K562 (cell line): ENCODE measurements around the gene LAMA4. TPM values are rescaled to one million over a fixed set of nuclear protein-coding genes. Genes with fewer than 3 reads are reported as not detected.

Source experiments
- ATAC-seq: fragments of 200-7000 bp; cut with Tn5 transposase; 3 replicates; pipeline ENCODE4 v1.9.1; 2020; ENCODE audit warnings: moderate library complexity
- BruUV-seq: library from RNA; stranded (reverse); fragments of 400-500 nt; replicated peaks from 2 replicates; lab custom pipeline; 2021; lab: Mats Ljungman, UMichigan
- CTCF ChIA-PET: fragments of 300-600 bp; formaldehyde crosslinking; extraction: SDS; loops from one replicate; lab custom pipeline; 2021; ENCODE audit warnings: low intra/inter-chr PET ratio; lab: Yijun Ruan, JAX
- POLR2A ChIA-PET: fragments of 300-600, 350-650 bp; sonication (Branson Sonifier 250); formaldehyde crosslinking; extraction: SDS; loops from one replicate; lab custom pipeline; 2021; ENCODE audit warnings: antibody characterized with exemption, inconsistent platforms; lab: Yijun Ruan, JAX
- DNase-seq, 4 experiments: peaks; one replicate each; pipeline versions ENCODE4 v3.0.0 to v3.0.0-alpha.2; 2011 to 2018; ENCODE audit warnings: low spot score in 3 of 4, mixed read lengths in 3 of 4; ENCODE audit errors: extremely low read depth in 1 of 4
- FAIRE-seq: peaks from 2 replicates; lab custom pipeline; 2011; peaks lifted over from hg19 to GRCh38; lab: Jason Lieb, UNC
- H2AFZ ChIP-seq: 2 replicates; pipeline ENCODE4 v1.6.0; 2011; ENCODE audit warnings: low read depth, low read length, control low read depth, inconsistent platforms
- H3K27ac ChIP-seq: fragments of 200-600 bp; 3 replicates; pipeline ENCODE4 v1.8.0; 2011; ENCODE audit warnings: low read depth, mild to moderate bottlenecking, control low read depth, inconsistent platforms, low read length, moderate library complexity, mixed read lengths; ENCODE audit errors: extremely low read depth
- H3K27me3 ChIP-seq, 2 experiments: fragments of 300-600 bp in 1 of 2; 2 replicates in 1 of 2; 3 replicates in 1 of 2; pipeline versions ENCODE4 v1.6.0 to v1.8.0; 2011; ENCODE audit warnings: inconsistent platforms in 2 of 2, low read length in 2 of 2, mild to moderate bottlenecking in 1 of 2, mixed read lengths in 1 of 2, moderate library complexity in 1 of 2; ENCODE audit not compliant: control insufficient read depth in 2 of 2, insufficient read depth in 2 of 2
- H3K36me3 ChIP-seq: fragments of 300-600 bp; 3 replicates; pipeline ENCODE4 v1.8.0; 2011; ENCODE audit warnings: mild to moderate bottlenecking, low read length, inconsistent platforms; ENCODE audit not compliant: control insufficient read depth, insufficient read depth
- H3K4me1 ChIP-seq, 2 experiments: fragments of 200-600 bp in 1 of 2; replicated peaks in 1 of 2; 2 replicates in 1 of 2; 3 replicates in 1 of 2; pipeline versions ENCODE4 v1.5.1 to v1.8.0; 2011; ENCODE audit warnings: inconsistent platforms in 2 of 2, low read length in 2 of 2, mild to moderate bottlenecking in 1 of 2, mixed read lengths in 1 of 2, moderate library complexity in 1 of 2; ENCODE audit not compliant: control insufficient read depth in 2 of 2, insufficient read depth in 2 of 2
- H3K4me2 ChIP-seq: 2 replicates; pipeline ENCODE4 v1.6.1; 2011; ENCODE audit warnings: low read length, control low read depth, inconsistent platforms, mixed read lengths; ENCODE audit not compliant: insufficient read depth
- H3K4me3 ChIP-seq: fragments of 200-600 bp; sonication (generic), shearing (Covaris generic); 2 replicates; pipeline ENCODE4 v1.5.1; 2016; ENCODE audit warnings: control low read depth, inconsistent platforms
- H3K79me2 ChIP-seq: fragments of 200-600 bp; 3 replicates; pipeline ENCODE4 v1.8.0; 2011; ENCODE audit warnings: low read length, inconsistent platforms; ENCODE audit not compliant: control insufficient read depth, insufficient read depth
- H3K9ac ChIP-seq, 2 experiments: 2 replicates each; pipeline versions ENCODE4 v1.6.0 to v1.6.1; 2011; ENCODE audit warnings: low read depth in 2 of 2, low read length in 2 of 2, control low read depth in 1 of 2, inconsistent platforms in 1 of 2, mild to moderate bottlenecking in 1 of 2, mixed read lengths in 1 of 2; ENCODE audit not compliant: insufficient read depth in 1 of 2
- H3K9me1 ChIP-seq: one replicate; pipeline ENCODE4 v1.6.0; 2011; ENCODE audit warnings: inconsistent platforms, mild to moderate bottlenecking, low read length, moderate library complexity; ENCODE audit not compliant: control insufficient read depth, insufficient read depth
- H3K9me3 ChIP-seq: replicated peaks from 2 replicates; pipeline ENCODE4 v1.5.1; 2011; ENCODE audit warnings: low read depth, low read length, inconsistent platforms; ENCODE audit not compliant: control insufficient read depth, insufficient read depth
- H4K20me1 ChIP-seq: replicated peaks from 2 replicates; pipeline ENCODE4 v1.6.1; 2011; ENCODE audit warnings: low read length, inconsistent platforms, mixed read lengths; ENCODE audit not compliant: control insufficient read depth, insufficient read depth
- E2F3 ChIP-seq: fragments of 250-450 bp; sonication (Bioruptor Pico); IDR thresholded peaks from 2 replicates; pipeline ENCODE4 v1.4.0; 2020; ENCODE audit warnings: mild to moderate bottlenecking
- FOXP4 ChIP-seq: sonication (generic); formaldehyde crosslinking; IDR thresholded peaks from 2 replicates; pipeline ENCODE4 v1.8.0; 2022; ENCODE audit warnings: mild to moderate bottlenecking, missing genetic modification reagents, borderline replicate concordance
- HNRNPLL ChIP-seq: fragments of 200-400 bp; formaldehyde crosslinking; IDR thresholded peaks from 2 replicates; pipeline ENCODE4 v1.6.1; 2017; ENCODE audit warnings: low read length, low read depth, mild to moderate bottlenecking; ENCODE audit not compliant: poor library complexity, severe bottlenecking
- KDM1A ChIP-seq, 2 experiments: fragments of 450-650 bp; IDR thresholded peaks; 2 replicates each; pipeline ENCODE4 v1.6.1; 2016; ENCODE audit warnings: mild to moderate bottlenecking in 2 of 2
- NONO ChIP-seq, 2 experiments: fragments of 200-400 bp in 1 of 2; fragments of 450-650 bp in 1 of 2; formaldehyde crosslinking in 1 of 2; IDR thresholded peaks; 2 replicates each; pipeline ENCODE4 v1.6.1; 2017; ENCODE audit warnings: low read depth in 2 of 2, mild to moderate bottlenecking in 2 of 2, moderate library complexity in 2 of 2, low read length in 1 of 2
- POLR3A ChIP-seq: IDR thresholded peaks from 2 replicates; pipeline ENCODE4 v1.6.1; 2011; ENCODE audit warnings: borderline replicate concordance, mild to moderate bottlenecking, moderate library complexity; ENCODE audit not compliant: insufficient read length, insufficient read depth; ENCODE audit errors: extremely low read depth
- SNAPC5 ChIP-seq: fragments of 250-450 bp; sonication (Bioruptor Pico); IDR thresholded peaks from 2 replicates; pipeline ENCODE4 v1.8.0; 2021; ENCODE audit warnings: moderate library complexity, mild to moderate bottlenecking, inconsistent platforms
- TSC22D4 ChIP-seq: fragments of 450-650 bp; IDR thresholded peaks from 2 replicates; pipeline ENCODE4 v1.6.1; 2016; ENCODE audit warnings: missing genetic modification characterization, missing biosample characterization, control low read depth
- ZNF696 ChIP-seq: fragments of 250-450 bp; sonication (Bioruptor Pico); conservative IDR thresholded peaks from 2 replicates; pipeline ENCODE4 v1.4.0; 2020; ENCODE audit warnings: mild to moderate bottlenecking, moderate library complexity
- WGBS: fragments of 100-300 bp; shearing (Covaris generic); methylation state at CpG from one replicate; pipeline ENCODE4 v1.1.6; 2016; ENCODE audit warnings: low coverage, mixed read lengths; ENCODE audit not compliant: insufficient coverage; ENCODE audit errors: missing lambda C conversion rate; 5-methylcytosine and 5-hydroxymethylcytosine counted together
- in situ Hi-C: fragments of 300-500 bp; cut with MboI; formaldehyde crosslinking; loops from 4 replicates; pipeline ENCODE4 v1.15.0; 2018; ENCODE audit warnings: inconsistent platforms, mixed read lengths
- intact Hi-C: fragments of 100-400 bp; cut with micrococcal nuclease; formaldehyde crosslinking; loops from 2 replicates; pipeline ENCODE4 v1.14.2; 2022
- polyA plus RNA-seq, 8 experiments: library from polyadenylated mRNA; depleted of rRNA in 4 of 8; stranded (reverse) in 5 of 8; unstranded in 3 of 8; fragments of >200 nt; fragmentation: Nextera tagmentation in 2 of 8; fragmentation: Illumina TruSeq in 1 of 8; extraction: Ambion mirVana in 2 of 8; extraction: Trizol in 1 of 8; gene quantifications; 2 replicates each; pipeline versions ENCODE4 v1.2.1 to v1.2.3, GENCODE V29; 2011 to 2014; ENCODE audit warnings: inconsistent platforms in 1 of 8, missing spikeins in 1 of 8
- total RNA-seq, 7 experiments: library from RNA; depleted of rRNA in 6 of 7; stranded (reverse); fragments of >200 nt in 6 of 7; fragmentation: Illumina TruSeq in 2 of 7; extraction: Trizol in 2 of 7; gene quantifications; 2 replicates each; pipeline versions ENCODE4 v1.2.1 to v1.2.3, GENCODE V29; 2011 to 2021; ENCODE audit warnings: low replicate concordance in 1 of 7
- TF ChIP-seq, protein P1 (sequence below): sonication (generic); formaldehyde crosslinking; IDR thresholded peaks from 2 replicates; pipeline ENCODE4 v1.9.0; 2022; ENCODE audit warnings: mild to moderate bottlenecking, missing genetic modification reagents

The LAMA4 gene
- total and polyA plus RNA-seq, 9 of the 15 experiments (the other 6 are each of a cell fraction or from before 2014, with no cell fraction given): 0.05 to 2.9 (median 0.51) TPM

DNA sequence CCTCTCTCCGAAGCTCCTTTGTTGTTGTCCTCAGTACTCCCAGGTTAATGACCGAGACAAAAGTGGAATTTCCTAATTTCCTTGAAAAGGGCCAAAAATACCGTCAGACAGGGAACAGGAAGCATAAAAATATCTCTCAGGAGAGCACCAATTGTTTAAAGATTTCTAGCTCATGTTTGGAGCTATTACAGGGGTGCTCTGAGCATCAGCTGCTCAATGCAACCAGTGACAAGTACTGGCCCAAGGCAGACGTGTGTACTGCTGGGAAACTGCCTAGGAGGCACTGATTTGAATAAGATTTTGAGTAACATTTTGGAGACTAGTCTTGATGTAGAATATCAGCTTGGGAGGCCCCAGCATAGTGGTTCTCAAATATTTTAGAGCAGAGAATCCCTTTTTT lies 17.3 kb downstream of the LAMA4 start (continued):
- TF ChIP-seq KDM1A (IDR thresholded peaks at IDR 0.05) (no peak), E2F3 (no peak), ZNF696 (CRISPR knock-in tag) (no peak), TSC22D4 (tag) (no peak)

DNA sequence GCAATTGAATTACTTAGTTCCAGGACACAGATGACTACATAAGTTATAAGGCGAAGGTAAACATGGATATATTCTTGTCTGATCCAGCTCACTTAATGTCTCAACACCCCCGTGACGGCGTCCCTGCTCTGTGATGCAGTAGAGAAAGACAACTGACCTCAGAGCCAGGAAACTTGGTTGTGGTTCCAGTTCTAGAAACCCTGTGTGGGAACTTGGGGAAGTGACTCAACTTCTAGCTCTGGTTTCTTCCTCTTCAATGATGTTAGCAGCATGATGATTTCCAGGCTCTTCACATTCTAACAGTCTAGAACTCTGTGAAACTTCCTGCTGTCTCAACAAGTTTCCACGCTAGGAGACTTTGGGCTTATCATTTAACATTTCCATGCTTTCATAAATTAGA lies 18.4 kb downstream of the LAMA4 start:
- Histone ChIP-seq H3K9me3 (no peaks in the 10 kb centered on the region), H3K9me1 (no peaks in the 10 kb centered on the region), H3K79me2 (no peaks in the 10 kb centered on the region), H3K9ac (no peak overlapping the region), H3K27ac (no peak overlapping the region), H2AFZ (no peak overlapping the region), H4K20me1 (no peaks in the 10 kb centered on the region), H3K4me3 (no peak overlapping the region), H3K4me1 (no peaks in the 10 kb centered on the region), H3K4me2 (no peak overlapping the region), H3K36me3 (no peaks in the 10 kb centered on the region), H3K27me3 (no peaks in the 10 kb centered on the region)
- 0% methylated on average over 5 of the region's 5 CpGs for WGBS
- intact Hi-C loops: no loop called here
- ATAC-seq: no peak
- in situ Hi-C loops: no loop called here
- ChIA-PET POLR2A (no interaction called here), CTCF (no interaction called here)
- FAIRE-seq: no peak
- TF ChIP-seq, protein P1, sequence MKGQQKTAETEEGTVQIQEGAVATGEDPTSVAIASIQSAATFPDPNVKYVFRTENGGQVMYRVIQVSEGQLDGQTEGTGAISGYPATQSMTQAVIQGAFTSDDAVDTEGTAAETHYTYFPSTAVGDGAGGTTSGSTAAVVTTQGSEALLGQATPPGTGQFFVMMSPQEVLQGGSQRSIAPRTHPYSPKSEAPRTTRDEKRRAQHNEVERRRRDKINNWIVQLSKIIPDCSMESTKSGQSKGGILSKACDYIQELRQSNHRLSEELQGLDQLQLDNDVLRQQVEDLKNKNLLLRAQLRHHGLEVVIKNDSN (CRISPR knock-in tag): no peak
- no peak for TF ChIP-seq POLR3A
- TF ChIP-seq HNRNPLL: no peak
- TF ChIP-seq FOXP4 (CRISPR knock-in tag): no peak
- TF ChIP-seq NONO (IDR thresholded peaks at IDR 0.05; ENCODE audit: low read depth in 2 of 2, low read length in 1 of 2): no peak
- no peak for TF ChIP-seq SNAPC5 (CRISPR knock-in tag)
- DNase-seq: no peak
- no TSS peak for BruUV-seq
